ENCODE data around the gene SMC6. TPM values are rescaled to one million over a fixed set of nuclear protein-coding genes. Genes with fewer than 3 reads are reported as not detected.

The SMC6 gene
- total and polyA plus RNA-seq, 10 of the 15 experiments (the other 5 are each of a cell fraction or from before 2014, with no cell fraction given) = 12.8 to 63.8 (median 38.8) TPM

DNA sequence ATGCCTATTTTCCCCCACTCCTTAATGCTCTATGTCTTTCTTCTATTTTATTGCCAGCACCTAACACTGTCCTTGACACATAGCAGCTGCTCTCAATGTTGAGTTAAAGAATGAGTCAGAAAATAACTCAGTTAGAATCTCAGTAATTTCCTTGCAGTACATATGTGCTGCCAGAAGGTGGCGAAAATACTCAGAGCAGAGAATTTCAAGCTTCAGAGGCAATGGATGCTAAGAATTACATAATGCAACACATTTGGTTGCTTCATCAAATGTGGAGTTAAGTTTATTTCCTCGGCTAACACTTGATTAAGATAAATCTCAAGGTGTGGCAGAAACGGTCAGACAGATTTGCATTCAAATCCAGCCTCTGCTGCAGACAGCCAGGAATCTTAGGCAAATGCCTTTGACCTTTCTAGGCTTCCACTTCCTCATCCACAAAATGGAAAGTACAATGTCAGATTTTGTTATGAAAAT, 107.5 kb downstream of the SMC6 start (continued):
- peak; percentile 79 for TF ChIP-seq RAD21 (IDR thresholded peaks at IDR 0.05; ENCODE audit: insufficient read depth, low read depth, low read length)
- TF ChIP-seq PAX5 (IDR thresholded peaks at IDR 0.05; ENCODE audit: borderline replicate concordance, low read depth, low read length) = no peak
- no peak for TF ChIP-seq MLLT1 (IDR thresholded peaks at IDR 0.05)
- 0 out of 2 replicates have a peak, but pooled peaks have one; percentile 47 for TF ChIP-seq NBN (IDR thresholded peaks at IDR 0.05)
- no peak for TF ChIP-seq MYB (IDR thresholded peaks at IDR 0.05; ENCODE audit: borderline replicate concordance, low read depth, low read length)
- no peak for TF ChIP-seq ZNF622 (IDR thresholded peaks at IDR 0.05)
- TF ChIP-seq SPI1 (IDR thresholded peaks at IDR 0.05; ENCODE audit: borderline replicate concordance, insufficient read depth, low read depth, low read length) = peak; percentile 74
- TF ChIP-seq CHD2 (IDR thresholded peaks at IDR 0.05; ENCODE audit: borderline replicate concordance, low read depth, low read length) = no peak
- peak; percentile 90 for TF ChIP-seq SMC3 (IDR thresholded peaks at IDR 0.05; ENCODE audit: borderline replicate concordance, low read length)
- TF ChIP-seq HDAC2 (IDR thresholded peaks at IDR 0.05) = peak; percentile 58; the same call in 1 of the 2 replicates
- TF ChIP-seq IKZF2 (IDR thresholded peaks at IDR 0.05) = no peak; a peak in 2 of 4 replicates
- TF ChIP-seq YY1 (IDR thresholded peaks at IDR 0.05; ENCODE audit: low read depth, low read length) = peak; percentile 61; the same call in 1 of the 2 replicates
- TF ChIP-seq, protein P1, sequence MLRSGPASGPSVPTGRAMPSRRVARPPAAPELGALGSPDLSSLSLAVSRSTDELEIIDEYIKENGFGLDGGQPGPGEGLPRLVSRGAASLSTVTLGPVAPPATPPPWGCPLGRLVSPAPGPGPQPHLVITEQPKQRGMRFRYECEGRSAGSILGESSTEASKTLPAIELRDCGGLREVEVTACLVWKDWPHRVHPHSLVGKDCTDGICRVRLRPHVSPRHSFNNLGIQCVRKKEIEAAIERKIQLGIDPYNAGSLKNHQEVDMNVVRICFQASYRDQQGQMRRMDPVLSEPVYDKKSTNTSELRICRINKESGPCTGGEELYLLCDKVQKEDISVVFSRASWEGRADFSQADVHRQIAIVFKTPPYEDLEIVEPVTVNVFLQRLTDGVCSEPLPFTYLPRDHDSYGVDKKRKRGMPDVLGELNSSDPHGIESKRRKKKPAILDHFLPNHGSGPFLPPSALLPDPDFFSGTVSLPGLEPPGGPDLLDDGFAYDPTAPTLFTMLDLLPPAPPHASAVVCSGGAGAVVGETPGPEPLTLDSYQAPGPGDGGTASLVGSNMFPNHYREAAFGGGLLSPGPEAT (IDR thresholded peaks at IDR 0.05; ENCODE audit: low read depth) = 0 out of 2 replicates have a peak, but pooled peaks have one; percentile 10
- TF ChIP-seq ZNF687 (IDR thresholded peaks at IDR 0.05) = no peak
- peak; percentile 75 to 88 (median 87); a peak in 4 of 6 replicates for TF ChIP-seq CTCF (IDR thresholded peaks at IDR 0.05 in 2 of 3, conservative IDR thresholded peaks at IDR 0.05 in 1 of 3; ENCODE audit: control insufficient read depth in 2 of 3, extremely low read depth in 1 of 3, insufficient read depth in 1 of 3, low read depth in 3 of 3, low read length in 3 of 3)
- TF ChIP-seq, protein P2, sequence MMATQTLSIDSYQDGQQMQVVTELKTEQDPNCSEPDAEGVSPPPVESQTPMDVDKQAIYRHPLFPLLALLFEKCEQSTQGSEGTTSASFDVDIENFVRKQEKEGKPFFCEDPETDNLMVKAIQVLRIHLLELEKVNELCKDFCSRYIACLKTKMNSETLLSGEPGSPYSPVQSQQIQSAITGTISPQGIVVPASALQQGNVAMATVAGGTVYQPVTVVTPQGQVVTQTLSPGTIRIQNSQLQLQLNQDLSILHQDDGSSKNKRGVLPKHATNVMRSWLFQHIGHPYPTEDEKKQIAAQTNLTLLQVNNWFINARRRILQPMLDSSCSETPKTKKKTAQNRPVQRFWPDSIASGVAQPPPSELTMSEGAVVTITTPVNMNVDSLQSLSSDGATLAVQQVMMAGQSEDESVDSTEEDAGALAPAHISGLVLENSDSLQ (IDR thresholded peaks at IDR 0.05) = peak; percentile 66
- no peak for TF ChIP-seq BMI1 (IDR thresholded peaks at IDR 0.05; ENCODE audit: borderline replicate concordance)
- 0 out of 2 replicates have a peak, but pooled peaks have one; percentile 6 for TF ChIP-seq RAD51 (IDR thresholded peaks at IDR 0.05)
